BLaER1 (cell line): ENCODE measurements around the gene ST3GAL3.

Source experiments
- H3K27ac ChIP-seq: shearing (Covaris generic); formaldehyde crosslinking; 2 replicates; pipeline ENCODE4 v1.8.1; 2022
- H3K27me3 ChIP-seq: shearing (Covaris generic); formaldehyde crosslinking; 2 replicates; pipeline ENCODE4 v1.8.1; 2022
- H3K36me3 ChIP-seq: shearing (Covaris generic); formaldehyde crosslinking; 2 replicates; pipeline ENCODE4 v1.8.1; 2022
- H3K4me1 ChIP-seq: shearing (Covaris generic); formaldehyde crosslinking; 2 replicates; pipeline ENCODE4 v1.8.1; 2022
- H3K4me2 ChIP-seq: shearing (Covaris generic); formaldehyde crosslinking; 2 replicates; pipeline ENCODE4 v1.8.1; 2022
- H3K4me3 ChIP-seq: shearing (Covaris generic); formaldehyde crosslinking; 2 replicates; pipeline ENCODE4 v1.8.1; 2022
- H3K9ac ChIP-seq: shearing (Covaris generic); formaldehyde crosslinking; 2 replicates; pipeline ENCODE4 v1.8.1; 2022
- H3K9me3 ChIP-seq: shearing (Covaris generic); formaldehyde crosslinking; 2 replicates; pipeline ENCODE4 v1.8.1; 2022
- H4K20me1 ChIP-seq: shearing (Covaris generic); formaldehyde crosslinking; 2 replicates; pipeline ENCODE4 v1.8.1; 2022
- Cebpa-rat ChIP-seq: shearing (Covaris generic); IDR thresholded peaks from 2 replicates; pipeline ENCODE4 v1.8.1; 2022

Gene ST3GAL3

DNA sequence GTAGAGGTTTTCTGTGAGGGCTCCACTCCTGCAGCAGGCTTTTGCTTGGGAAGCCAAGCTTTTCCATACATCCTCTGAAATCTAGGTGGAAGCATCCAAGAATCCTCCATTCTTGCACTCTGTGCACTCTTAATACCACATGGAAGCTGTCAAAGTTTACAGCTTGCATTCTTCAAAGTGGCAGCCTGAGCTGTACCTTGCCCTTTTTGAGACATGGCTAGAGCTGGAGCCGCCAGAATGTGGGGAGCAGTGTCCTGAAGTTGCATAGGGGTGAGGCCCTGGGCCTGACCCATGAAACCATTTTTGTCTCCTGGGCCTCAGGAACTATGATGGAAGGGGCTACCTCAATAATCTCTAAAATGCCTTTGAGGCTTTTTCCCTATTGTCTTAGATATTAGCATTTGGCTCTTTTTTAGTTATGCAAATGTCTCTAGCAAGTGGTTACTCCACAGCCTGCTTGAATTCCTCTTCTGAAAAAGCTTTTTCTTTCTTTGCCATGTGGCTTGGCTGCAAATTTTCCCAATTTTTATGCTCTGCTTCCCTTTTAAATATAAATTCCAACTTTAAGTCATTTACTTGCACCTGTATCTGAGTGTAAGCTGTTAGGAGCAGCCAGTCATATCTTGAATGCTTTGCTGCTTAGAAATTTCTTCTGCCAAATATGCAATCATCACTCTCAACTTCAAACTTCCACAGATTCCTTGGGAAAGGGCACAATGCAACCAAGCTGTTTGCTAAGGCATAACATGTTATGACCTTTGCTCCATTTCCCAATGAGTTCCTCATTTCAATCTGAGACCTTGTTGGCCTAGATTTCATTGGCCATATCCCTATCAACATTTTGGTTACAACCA is 134.2 kb downstream of the ST3GAL3 start:
- H3K27ac ChIP-seq: 0 out of 2 replicates have a peak overlapping the region, but pooled peaks have one; percentile 20
- H3K36me3 ChIP-seq: peaks cover 50% of the 10 kb centered on the region
- TF ChIP-seq Cebpa-rat: no peak
- no peaks in the 10 kb centered on the region for H3K27me3 ChIP-seq
- H4K20me1 ChIP-seq: no peaks in the 10 kb centered on the region
- H3K9me3 ChIP-seq: peaks cover 32% of the 10 kb centered on the region
- H3K9ac ChIP-seq: no peak overlapping the region
- H3K4me1 ChIP-seq: peaks cover 45% of the 10 kb centered on the region
- H3K4me2 ChIP-seq: no peak overlapping the region
- no peak overlapping the region for H3K4me3 ChIP-seq

DNA sequence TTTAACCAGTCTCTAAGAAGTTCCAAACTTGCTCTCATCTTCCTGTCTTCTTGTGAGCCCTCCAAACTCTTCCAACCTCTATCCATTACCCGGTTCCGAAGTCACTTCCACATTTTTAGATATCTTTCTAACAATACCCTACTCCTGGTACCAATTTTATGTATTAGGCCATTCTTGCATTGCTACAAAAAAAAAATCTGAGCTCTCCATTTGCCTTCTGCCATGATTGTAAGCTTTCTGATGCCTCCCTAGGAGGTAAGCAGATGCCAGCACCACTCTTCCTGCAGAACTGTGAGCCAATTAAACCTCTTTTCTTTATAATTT is 134.8 kb downstream of the ST3GAL3 start:
- TF ChIP-seq Cebpa-rat: no peak
- H3K27ac ChIP-seq: no peak overlapping the region
- H3K9ac ChIP-seq: no peak overlapping the region
- no peak overlapping the region for H3K4me3 ChIP-seq
- peaks cover 32% of the 10 kb centered on the region for H3K9me3 ChIP-seq
- H3K27me3 ChIP-seq: no peaks in the 10 kb centered on the region
- peaks cover 50% of the 10 kb centered on the region for H3K36me3 ChIP-seq
- H4K20me1 ChIP-seq: no peaks in the 10 kb centered on the region
- no peak overlapping the region for H3K4me2 ChIP-seq
- H3K4me1 ChIP-seq: peaks cover 39% of the 10 kb centered on the region

DNA sequence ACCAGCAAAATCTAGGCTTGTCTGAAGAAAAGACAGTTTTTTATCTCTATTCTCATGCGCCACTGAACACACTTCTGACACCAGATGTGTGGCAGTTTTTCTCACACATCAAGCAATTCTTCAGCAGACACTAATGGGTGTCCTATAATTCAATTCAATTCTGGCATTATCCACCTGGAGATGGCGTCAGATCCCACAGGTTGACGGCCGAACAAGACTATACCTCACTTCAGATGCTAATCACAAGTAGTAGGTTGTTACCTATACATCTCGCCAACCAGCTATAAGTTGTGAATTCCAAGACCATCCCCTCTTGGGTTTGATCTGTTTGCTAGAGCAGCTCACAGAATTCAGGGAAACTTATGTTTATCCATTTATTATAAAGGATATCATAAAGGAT is 136.3 kb downstream of the ST3GAL3 start:
- no peak overlapping the region for H3K4me2 ChIP-seq
- no peak overlapping the region for H3K4me3 ChIP-seq
- H3K4me1 ChIP-seq: peaks cover 24% of the 10 kb centered on the region
- H3K9ac ChIP-seq: no peak overlapping the region
- peaks cover 50% of the 10 kb centered on the region for H3K36me3 ChIP-seq
- no peaks in the 10 kb centered on the region for H3K27me3 ChIP-seq
- H3K27ac ChIP-seq: no peak overlapping the region
- no peak for TF ChIP-seq Cebpa-rat
- H4K20me1 ChIP-seq: no peaks in the 10 kb centered on the region
- H3K9me3 ChIP-seq: peaks cover 32% of the 10 kb centered on the region

DNA sequence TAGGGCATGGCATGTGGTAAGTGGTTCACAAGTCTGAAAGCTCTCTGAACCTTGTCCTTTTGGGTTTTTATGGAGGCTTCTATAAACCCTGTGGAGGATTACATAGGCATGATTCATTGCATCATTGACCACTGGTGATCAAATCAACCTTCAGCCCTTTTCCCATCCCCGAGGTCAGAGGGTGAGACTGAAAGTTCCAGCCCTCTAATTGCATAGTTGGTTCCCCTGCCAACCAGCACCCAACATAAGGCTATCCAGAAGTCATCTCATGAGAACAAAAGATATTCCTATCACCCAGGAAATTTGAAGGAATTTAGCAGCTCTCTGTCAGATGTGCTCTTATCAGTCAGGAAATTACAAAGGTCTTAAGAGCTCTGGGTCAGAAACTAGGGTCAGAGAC is 136.8 kb downstream of the ST3GAL3 start:
- peaks cover 50% of the 10 kb centered on the region for H3K36me3 ChIP-seq
- H3K9me3 ChIP-seq: peaks cover 32% of the 10 kb centered on the region
- no peaks in the 10 kb centered on the region for H3K27me3 ChIP-seq
- H3K27ac ChIP-seq: no peak overlapping the region
- H4K20me1 ChIP-seq: no peaks in the 10 kb centered on the region
- no peak overlapping the region for H3K4me2 ChIP-seq
- peaks cover 20% of the 10 kb centered on the region for H3K4me1 ChIP-seq
- TF ChIP-seq Cebpa-rat: no peak
- no peak overlapping the region for H3K4me3 ChIP-seq
- H3K9ac ChIP-seq: no peak overlapping the region

DNA sequence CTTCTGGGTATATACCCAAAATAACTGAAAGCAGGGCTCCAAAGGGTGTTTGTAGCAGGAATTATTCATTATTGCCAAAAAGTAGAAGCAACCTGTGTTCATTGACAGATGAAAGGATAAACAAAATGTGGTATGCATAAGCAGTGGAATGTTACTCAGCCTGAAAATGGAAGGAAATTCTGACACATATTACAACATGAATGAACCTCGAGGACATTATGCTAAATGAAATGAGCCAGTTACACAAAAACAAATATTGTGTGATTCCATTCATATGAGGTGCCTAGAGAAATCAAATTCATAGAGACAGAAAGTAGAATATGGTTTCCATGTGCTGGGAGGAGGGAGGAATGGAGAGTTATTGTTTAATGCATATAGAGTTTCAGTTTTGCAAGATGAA is 140.0 kb downstream of the ST3GAL3 start:
- no peak overlapping the region for H3K27ac ChIP-seq
- TF ChIP-seq Cebpa-rat: no peak
- no peak overlapping the region for H3K9ac ChIP-seq
- no peaks in the 10 kb centered on the region for H4K20me1 ChIP-seq
- H3K4me1 ChIP-seq: peaks cover 39% of the 10 kb centered on the region
- H3K4me2 ChIP-seq: no peak overlapping the region
- no peaks in the 10 kb centered on the region for H3K27me3 ChIP-seq
- peaks cover 14% of the 10 kb centered on the region for H3K9me3 ChIP-seq
- peaks cover 24% of the 10 kb centered on the region for H3K36me3 ChIP-seq
- no peak overlapping the region for H3K4me3 ChIP-seq

DNA sequence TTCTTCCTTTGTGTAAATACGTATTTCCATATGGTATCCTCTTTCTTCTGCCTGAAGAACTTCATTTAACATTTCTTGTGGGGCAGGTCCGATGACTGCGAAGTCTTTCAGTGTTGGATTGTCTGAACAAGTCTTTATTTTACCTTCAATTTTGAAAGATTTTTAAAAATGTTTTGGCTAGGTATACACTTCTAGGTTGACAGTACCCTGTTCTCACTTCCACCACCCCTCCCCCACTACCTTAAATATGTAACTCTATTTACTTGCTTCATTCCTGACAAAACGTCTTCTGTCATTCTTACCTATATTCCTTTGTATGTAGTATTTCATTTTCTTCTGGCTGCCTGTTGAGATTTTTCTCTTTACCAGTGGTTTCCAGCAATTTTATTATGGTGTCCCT is 140.5 kb downstream of the ST3GAL3 start:
- no peak overlapping the region for H3K4me2 ChIP-seq
- H4K20me1 ChIP-seq: no peaks in the 10 kb centered on the region
- no peak overlapping the region for H3K4me3 ChIP-seq
- peaks cover 45% of the 10 kb centered on the region for H3K4me1 ChIP-seq
- H3K27me3 ChIP-seq: no peaks in the 10 kb centered on the region
- no peak overlapping the region for H3K9ac ChIP-seq
- H3K9me3 ChIP-seq: peaks cover 8% of the 10 kb centered on the region
- no peak overlapping the region for H3K27ac ChIP-seq
- H3K36me3 ChIP-seq: peaks cover 18% of the 10 kb centered on the region
- TF ChIP-seq Cebpa-rat: no peak

DNA sequence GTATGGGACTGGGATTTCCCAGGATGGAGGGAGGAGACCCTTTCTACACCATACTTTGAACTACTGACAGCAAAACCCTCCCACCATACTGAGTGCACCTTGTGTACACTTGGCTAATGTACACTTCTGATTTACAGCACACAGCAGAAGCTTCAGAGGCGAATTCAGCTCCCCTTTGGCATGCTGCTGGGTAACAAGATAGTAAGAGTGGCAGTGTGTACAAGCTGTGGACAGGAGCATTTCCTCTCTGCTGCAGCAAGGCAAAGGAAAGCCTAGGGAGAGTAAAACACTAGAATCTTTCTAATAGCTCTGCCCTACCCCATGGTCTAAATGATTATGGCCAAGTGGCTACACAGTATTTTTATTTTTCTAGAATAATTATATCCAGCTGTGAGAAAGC is 142.3 kb downstream of the ST3GAL3 start:
- Histone ChIP-seq H4K20me1 (no peaks in the 10 kb centered on the region), H3K27ac (no peak overlapping the region), H3K36me3 (peaks cover 5% of the 10 kb centered on the region), H3K4me1 (peaks cover 63% of the 10 kb centered on the region), H3K4me3 (no peak overlapping the region), H3K27me3 (no peaks in the 10 kb centered on the region), H3K9ac (no peak overlapping the region; the same call in 1 of the 2 replicates), H3K9me3 (peaks cover under 1% of the 10 kb centered on the region), H3K4me2 (peak overlapping the region; percentile 46)
- no peak for TF ChIP-seq Cebpa-rat

DNA sequence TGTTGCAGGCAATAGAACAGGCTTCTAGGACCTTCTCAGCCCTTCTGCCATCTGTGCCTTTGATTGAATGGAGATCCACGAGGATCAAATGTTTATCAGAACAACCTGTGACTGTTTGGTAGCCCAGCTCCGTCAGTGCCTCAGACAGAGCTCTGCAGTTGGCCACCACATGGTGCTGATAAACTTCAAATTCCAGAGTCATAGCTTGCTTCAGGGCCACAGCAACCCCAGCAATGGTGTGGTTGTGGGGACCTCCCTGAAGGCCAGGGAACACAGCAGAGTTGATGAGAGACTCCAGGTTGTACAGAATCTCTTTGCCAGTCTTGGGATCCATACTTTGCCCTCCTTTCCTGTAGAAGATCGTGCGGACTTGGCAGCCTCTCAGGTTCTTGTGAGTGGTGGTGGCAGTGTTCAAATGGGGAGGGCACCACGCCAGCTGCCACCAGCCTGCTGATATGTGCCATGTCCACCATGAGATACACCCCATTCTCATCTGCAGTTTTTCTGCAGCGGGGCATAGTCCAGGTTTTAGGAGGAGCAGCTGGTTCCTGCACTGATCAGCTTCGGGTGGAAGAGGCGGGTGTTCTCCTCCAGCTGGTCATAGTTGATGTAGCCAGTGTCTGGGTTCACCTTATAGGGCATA is 143.4 kb downstream of the ST3GAL3 start:
- Histone ChIP-seq H3K4me3 (no peak overlapping the region), H4K20me1 (no peaks in the 10 kb centered on the region), H3K27me3 (no peaks in the 10 kb centered on the region), H3K9ac (no peak overlapping the region), H3K27ac (no peak overlapping the region), H3K9me3 (peaks cover 5% of the 10 kb centered on the region), H3K36me3 (peaks cover 8% of the 10 kb centered on the region), H3K4me2 (peak overlapping the region; percentile 46), H3K4me1 (peaks cover 67% of the 10 kb centered on the region)
- TF ChIP-seq Cebpa-rat: no peak

DNA sequence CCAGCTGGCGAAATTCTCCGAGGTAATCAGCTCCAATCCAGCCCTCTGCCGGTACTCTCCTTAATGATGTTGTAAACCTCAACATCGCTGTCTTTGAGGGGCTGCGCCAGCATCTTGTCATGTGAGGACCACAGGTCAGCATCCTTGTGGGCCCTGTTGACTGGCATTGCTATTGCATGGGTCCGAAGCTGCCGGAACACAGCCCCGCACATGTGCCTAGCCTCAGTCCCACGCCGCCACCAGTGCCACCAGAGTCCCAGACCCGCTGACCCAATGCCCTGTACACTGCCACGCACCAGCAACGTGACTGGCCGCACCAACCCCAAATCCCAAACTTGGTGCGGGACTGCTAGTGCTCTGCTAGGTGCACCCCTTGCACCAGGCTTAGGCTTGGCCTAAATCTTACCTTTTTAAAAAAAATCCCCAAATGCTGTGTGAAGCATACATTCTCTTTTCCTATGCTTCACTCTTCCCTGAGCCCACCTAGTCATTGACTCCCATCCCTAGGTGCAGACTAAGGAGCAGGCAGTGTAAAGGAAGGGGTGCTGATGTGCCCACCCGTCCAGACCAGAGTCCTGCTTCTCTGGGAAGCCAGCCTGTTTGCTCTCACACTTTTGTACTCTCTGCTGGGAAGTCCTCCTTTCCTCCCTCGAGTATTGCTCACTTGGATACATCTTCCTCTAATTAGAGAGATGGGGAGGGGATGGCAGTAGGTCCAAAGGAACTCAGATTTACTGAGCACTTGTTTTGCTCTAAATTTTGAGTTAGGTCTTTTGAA is 144.4 kb downstream of the ST3GAL3 start:
- TF ChIP-seq Cebpa-rat: no peak
- H3K9ac ChIP-seq: no peak overlapping the region
- no peaks in the 10 kb centered on the region for H3K27me3 ChIP-seq
- peaks cover 16% of the 10 kb centered on the region for H3K36me3 ChIP-seq
- no peaks in the 10 kb centered on the region for H4K20me1 ChIP-seq
- peak overlapping the region; percentile 59; the same call in 1 of the 2 replicates for H3K27ac ChIP-seq
- peaks cover 58% of the 10 kb centered on the region for H3K4me1 ChIP-seq
- H3K4me2 ChIP-seq: peak overlapping the region; percentile 80
- peaks cover 5% of the 10 kb centered on the region for H3K9me3 ChIP-seq
- H3K4me3 ChIP-seq: no peak overlapping the region
